Measurements from ENCODE around the gene PGBD2.
"Not testable (repeated sequence)": the region's sequence is repeated elsewhere in the genome, so short reads cannot be mapped to it uniquely, and the experiment has no call there.

Gene PGBD2

GRCh38 chr1:248927283-248927682 lies 21.2 kb downstream of the PGBD2 start:
- not testable (repeated sequence) for DNase-seq

DNA sequence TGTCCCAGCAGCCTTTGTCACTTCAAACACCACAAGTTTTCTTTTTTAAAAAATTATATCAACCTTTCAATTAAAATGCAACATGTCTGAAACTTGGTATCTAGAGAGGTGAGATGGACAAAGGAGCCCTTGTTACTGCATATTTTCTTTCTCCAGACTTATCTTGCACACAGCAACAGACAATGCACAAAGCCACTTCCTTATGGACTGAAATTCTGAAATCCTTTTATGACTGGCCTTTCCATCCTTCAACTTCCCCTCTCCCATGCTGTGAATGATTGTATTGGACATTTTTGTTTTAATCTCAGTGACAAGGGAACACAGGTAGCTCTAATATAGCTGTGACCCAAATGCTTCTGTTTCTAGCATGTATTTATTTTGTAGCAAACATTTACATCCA lies 22.1 kb downstream of the PGBD2 start:
- DNase-seq, result not testable (repeated sequence)

DNA sequence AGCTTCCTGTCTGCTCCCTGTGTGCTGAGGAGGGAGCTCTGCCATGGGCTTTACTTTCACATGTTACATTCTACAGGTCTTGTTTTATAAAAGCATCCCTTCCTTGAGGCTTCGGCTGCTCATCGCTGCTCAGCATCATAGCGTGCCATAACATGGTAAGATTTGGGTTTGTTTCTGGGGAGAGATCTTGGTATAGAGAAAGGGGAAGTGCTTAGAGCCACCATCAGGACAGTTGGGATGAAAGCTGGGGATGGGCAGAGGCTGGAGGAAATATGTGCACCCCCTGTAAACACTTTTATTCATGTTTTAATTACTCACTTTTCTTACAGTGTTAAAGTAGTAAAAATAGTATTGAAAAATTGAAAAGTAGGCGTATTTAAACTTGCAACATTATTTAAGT lies 24.0 kb downstream of the PGBD2 start:
- DNase-seq, result not testable (repeated sequence)

GRCh38 chr1:248938173-248938809 lies 32.3 kb downstream of the PGBD2 start:
- DNase-seq, result not testable (repeated sequence)

GRCh38 chr1:248944134-248944999 lies 38.3 kb downstream of the PGBD2 start:
- DNase-seq, result not testable (repeated sequence)

DNA sequence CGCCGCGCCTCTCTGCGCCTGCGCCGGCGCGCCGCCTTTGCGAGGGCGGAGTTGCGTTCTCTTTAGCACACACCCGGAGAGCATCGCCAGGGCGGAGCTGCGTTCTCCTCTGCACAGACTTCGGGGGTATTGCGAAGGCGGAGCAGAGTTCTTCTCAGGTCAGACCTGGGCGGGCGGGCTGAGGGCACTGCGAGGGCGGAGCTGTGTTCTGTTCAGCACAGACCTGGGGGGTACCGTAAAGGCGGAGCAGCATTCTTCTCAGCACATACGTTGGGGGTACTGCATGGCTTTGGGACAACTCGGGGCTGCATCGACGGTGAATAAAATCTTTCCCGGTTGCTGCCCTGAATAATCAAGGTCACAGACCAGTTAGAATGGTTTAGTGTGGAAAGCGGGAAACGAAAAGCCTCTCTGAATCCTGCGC lies 39.0 kb downstream of the PGBD2 start:
- not testable (repeated sequence) for DNase-seq

GRCh38 chr1:248945453-248945852 lies 39.4 kb downstream of the PGBD2 start:
- peak; percentile 67 for DNase-seq

- DNase-seq, result not testable (repeated sequence)
Observed at GRCh38 chr1:248945856-248946416, 39.9 kb downstream of the PGBD2 start.

Data from activated effector memory CD4-positive, alpha-beta T cell treated with anti-CD3 and anti-CD28 coated beads, Interleukin-2, amount 50 U/mL, for 16 hours (primary cell).